GM12892 (cell line): Measurements from ENCODE around the gene AXDND1.
"Not testable (repeated sequence)": the region's sequence is repeated elsewhere in the genome, so short reads cannot be mapped to it uniquely, and the experiment has no call there.

ENCODE experiments used
- DNase-seq: peaks from one replicate; pipeline ENCODE4 v3.0.0; 2011; ENCODE audit not compliant: insufficient read length
- FAIRE-seq: peaks from 2 replicates; lab custom pipeline; 2011; peaks lifted over from hg19 to GRCh38; lab: Jason Lieb, UNC
- POLR2A ChIP-seq: IDR thresholded peaks from 2 replicates; pipeline ENCODE4 v1.6.1; 2011; ENCODE audit warnings: low read depth, low read length, control low read depth
- POLR2AphosphoS5 ChIP-seq: IDR thresholded peaks from 2 replicates; pipeline ENCODE4 v1.6.1; 2011; ENCODE audit warnings: low read depth, low read length, control low read depth
- TAF1 ChIP-seq: IDR thresholded peaks from 2 replicates; pipeline ENCODE4 v1.6.1; 2011; ENCODE audit warnings: low read depth, mild to moderate bottlenecking, control low read depth, low read length, borderline replicate concordance

AXDND1 gene

DNA sequence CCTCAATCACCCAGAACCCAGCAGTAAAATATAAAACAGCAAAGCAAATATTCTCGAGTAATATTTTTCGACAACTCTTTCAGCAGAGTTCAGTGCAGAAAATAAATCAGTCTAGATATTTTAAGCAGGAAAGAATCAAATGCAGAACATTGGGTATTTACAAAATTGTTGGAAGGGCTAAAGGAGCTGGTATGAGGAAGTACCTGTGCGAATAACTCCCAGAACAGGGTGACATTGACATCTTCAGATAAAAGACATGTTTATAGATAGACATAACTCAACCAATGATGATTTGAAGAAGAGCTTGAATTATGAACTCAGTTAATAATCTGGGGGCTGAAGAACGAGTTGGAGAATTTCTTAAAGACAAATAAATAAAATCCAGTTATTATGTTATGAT, 6.4 kb downstream of the AXDND1 start:
- TF ChIP-seq POLR2AphosphoS5, result no peak
- no peak for TF ChIP-seq TAF1
- TF ChIP-seq POLR2A, result no peak
- FAIRE-seq (no peak), DNase-seq (no peak)

DNA sequence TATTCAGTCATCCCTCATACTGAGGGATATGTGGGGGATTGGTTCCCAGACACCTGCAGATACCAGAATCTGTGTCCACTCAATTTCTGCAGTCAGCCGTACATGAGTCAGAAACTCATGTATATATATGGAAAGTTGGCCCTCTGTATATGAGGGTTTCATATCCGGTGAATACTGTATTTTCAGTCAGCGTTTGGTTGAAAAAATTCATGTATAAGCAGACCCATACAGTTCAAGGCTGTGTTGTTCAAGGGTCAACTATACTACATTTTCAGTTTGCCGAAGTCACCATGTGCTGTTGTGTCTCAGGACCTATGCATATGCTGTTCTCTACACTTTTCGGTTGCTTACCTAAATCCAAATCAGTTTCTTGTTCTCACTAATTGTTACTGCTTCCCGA, 10.5 kb downstream of the AXDND1 start:
- FAIRE-seq, result no peak
- TF ChIP-seq POLR2AphosphoS5 (no peak), TAF1 (no peak), POLR2A (no peak)
- DNase-seq, result no peak

- FAIRE-seq (no peak), DNase-seq (no peak)
- TF ChIP-seq POLR2AphosphoS5, result no peak
- TF ChIP-seq POLR2A, result no peak
- no peak for TF ChIP-seq TAF1
These were observed 14.5 kb downstream of the AXDND1 start for GRCh38 chr1:179380299-179380698.

GRCh38 chr1:179384027-179384426, 18.3 kb downstream of the AXDND1 start:
- DNase-seq (no peak), FAIRE-seq (no peak)
- TF ChIP-seq POLR2AphosphoS5 (no peak), POLR2A (no peak), TAF1 (no peak)

- no peak for TF ChIP-seq TAF1
- no peak for TF ChIP-seq POLR2A
- no peak for TF ChIP-seq POLR2AphosphoS5
- FAIRE-seq (no peak), DNase-seq (no peak)
These were observed 19.7 kb downstream of the AXDND1 start for GRCh38 chr1:179385510-179385909.

- TF ChIP-seq POLR2A (no peak), POLR2AphosphoS5 (no peak), TAF1 (no peak)
- FAIRE-seq, result no peak
- DNase-seq, result no peak
These were observed 27.9 kb downstream of the AXDND1 start for GRCh38 chr1:179393721-179394120.

GRCh38 chr1:179399399-179399798, 33.6 kb downstream of the AXDND1 start:
- not testable (repeated sequence) for FAIRE-seq, DNase-seq

DNA sequence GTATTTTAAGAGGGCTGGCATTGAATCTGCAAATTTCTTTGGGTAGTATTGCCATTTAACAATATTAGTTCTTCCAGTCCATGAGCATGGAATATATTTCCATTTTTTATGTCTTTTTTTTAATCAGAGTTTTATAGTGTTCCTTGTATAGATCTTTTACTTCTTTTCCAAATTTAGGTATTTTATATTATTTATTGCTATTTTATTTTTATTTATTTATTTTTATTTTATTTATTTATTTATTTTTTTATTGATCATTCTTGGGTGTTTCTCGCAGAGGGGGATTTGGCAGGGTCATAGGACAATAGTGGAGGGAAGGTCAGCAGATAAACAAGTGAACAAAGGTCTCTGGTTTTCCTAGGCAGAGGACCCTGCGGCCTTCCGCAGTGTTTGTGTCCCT, 52.0 kb downstream of the AXDND1 start:
- not testable (repeated sequence) for FAIRE-seq, DNase-seq

- not testable (repeated sequence) for FAIRE-seq, DNase-seq
These were observed 52.9 kb downstream of the AXDND1 start for GRCh38 chr1:179418706-179419105.

- FAIRE-seq (no peak), DNase-seq (no peak)
- no peak for TF ChIP-seq POLR2AphosphoS5
- TF ChIP-seq POLR2A, result no peak
- no peak for TF ChIP-seq TAF1
These were observed 58.8 kb downstream of the AXDND1 start for GRCh38 chr1:179424610-179425009.

- FAIRE-seq, result no peak
- no peak for TF ChIP-seq POLR2AphosphoS5
These were observed 59.4 kb downstream of the AXDND1 start for GRCh38 chr1:179425186-179425585.

DNA sequence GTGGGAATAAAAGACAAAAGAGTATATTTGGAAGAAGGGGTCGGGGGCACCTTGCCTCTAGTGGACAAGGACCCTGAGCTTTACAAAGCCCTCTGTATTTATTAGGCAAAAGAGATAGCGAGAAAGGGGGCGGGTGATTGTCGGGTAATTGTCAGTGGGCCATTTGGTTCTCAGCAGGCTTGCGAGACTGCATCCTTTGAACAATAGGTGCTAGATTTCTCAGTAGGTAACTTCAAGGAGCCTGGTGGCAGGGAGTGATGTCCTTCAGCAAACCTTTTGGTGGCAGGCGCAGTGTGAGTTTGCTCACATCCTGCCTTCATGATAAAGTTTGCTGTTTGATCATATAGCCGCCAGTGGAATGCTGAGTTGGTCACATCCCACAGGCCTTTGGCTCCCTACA, 71.4 kb downstream of the AXDND1 start:
- TF ChIP-seq TAF1 (no peak), POLR2AphosphoS5 (no peak), POLR2A (no peak)
- DNase-seq, result no peak
- no peak for FAIRE-seq

More at GRCh38 chr1:179425186-179425585, 59.4 kb downstream of the AXDND1 start:
- DNase-seq, result no peak

DNA sequence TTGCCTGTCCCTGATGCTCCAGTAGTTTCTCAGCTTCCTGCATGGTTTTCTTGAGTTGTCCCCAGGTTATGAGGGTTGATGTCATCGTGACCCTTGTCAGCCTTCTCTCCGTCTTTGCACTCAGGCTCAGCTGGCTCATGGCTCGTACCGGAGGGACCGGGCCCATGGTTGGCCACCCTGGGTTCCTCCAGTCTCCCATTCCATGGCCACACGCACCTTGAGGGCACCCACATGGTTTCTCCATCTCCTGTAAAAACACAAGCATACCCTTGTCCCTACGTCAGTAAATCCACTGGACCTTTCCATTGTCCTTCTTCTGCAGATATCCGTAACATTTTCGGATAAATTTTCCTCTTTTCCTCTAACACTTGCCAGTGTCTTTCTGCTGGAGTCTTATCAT, 73.9 kb downstream of the AXDND1 start:
- FAIRE-seq, DNase-seq: not testable (repeated sequence)

DNA sequence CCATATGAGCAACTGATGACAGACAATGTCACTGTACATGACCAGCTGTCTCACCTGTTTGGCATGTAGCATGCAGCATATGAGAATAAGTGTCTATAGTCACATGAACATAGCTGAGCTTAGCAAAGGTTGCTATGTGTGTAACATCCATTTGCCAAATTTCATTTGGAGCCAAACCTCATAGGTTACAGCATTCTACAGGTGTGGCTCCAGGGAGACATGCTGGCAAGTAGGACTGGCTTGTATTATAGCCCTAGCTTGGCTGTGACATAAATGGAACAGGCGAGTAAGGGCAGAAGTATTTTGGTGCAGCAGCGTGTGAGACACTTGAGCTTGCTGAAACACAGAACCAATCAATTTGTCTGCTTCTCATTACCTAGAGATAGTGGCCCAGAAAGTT, 74.5 kb downstream of the AXDND1 start:
- FAIRE-seq, DNase-seq: not testable (repeated sequence)

- FAIRE-seq, result no peak
- no peak for DNase-seq
- TF ChIP-seq POLR2A (no peak), TAF1 (no peak), POLR2AphosphoS5 (no peak)
These were observed 75.2 kb downstream of the AXDND1 start for GRCh38 chr1:179440971-179441370.
